ENCODE results near the gene SLC29A4. TPM values are rescaled to one million over a fixed set of nuclear protein-coding genes. Genes with fewer than 3 reads are reported as not detected.
"Not testable (repeated sequence)": the region's sequence is repeated elsewhere in the genome, so short reads cannot be mapped to it uniquely, and the experiment has no call there.

SLC29A4 gene
- total RNA-seq, 4 donors from 2014 or later: 1.7 to 5.4 (median 3.6) TPM

GRCh38 chr7:5274441-5274840 is 8.3 kb upstream of the SLC29A4 start:
- TF ChIP-seq CTCF (IDR thresholded peaks at IDR 0.05 in 4 of 5, conservative IDR thresholded peaks at IDR 0.05 in 1 of 5) (no peak), POLR2A (IDR thresholded peaks at IDR 0.05) (no peak)
- no peak for DNase-seq
- Histone ChIP-seq H3K36me3 (no peaks in the 10 kb centered on the region), H3K27me3 (peaks cover 0 to 6% (median 0%) of the 10 kb centered on the region in 3 donors), H3K4me3 (no peak overlapping the region), H3K4me1 (peaks cover 0 to 8% of the 10 kb centered on the region in 2 donors), H3K9me3 (no peaks in the 10 kb centered on the region), H3K27ac (peak overlapping the region in 2 of 4 donors; percentile 59 to 69)
- no peak for ATAC-seq
- intact Hi-C loops (cut with DNase I; ENCODE audit: low total_unique reads) (no loop called here), in situ Hi-C loops (cut with MboI; ENCODE audit: low sequenced_read_pairs in 4 of 4) (no loop called here)

DNA sequence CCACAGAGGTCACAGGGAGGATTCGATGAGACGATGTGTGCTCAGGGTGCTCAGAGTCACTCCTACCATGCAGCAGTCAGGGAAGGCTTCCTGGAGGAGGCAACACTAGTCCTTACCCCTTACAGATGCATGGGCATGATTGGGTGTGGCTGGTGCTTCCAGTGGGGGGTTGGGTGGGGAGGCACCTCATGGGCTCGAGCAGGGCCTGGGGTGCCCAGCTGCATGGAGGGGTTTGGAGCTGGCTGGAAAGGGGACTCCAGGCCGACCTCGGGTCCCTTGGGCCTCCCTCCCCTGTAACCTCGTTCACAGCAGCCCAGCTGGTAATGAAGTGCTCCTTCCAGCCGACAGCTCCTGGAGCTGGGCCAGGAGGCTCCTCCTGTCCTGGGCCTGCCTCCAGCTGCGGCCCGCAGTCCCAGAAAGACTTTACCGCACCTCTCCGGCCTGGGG is 7.7 kb upstream of the SLC29A4 start:
- H3K4me3 ChIP-seq; H3K36me3 ChIP-seq; H3K27ac ChIP-seq; H3K27me3 ChIP-seq; H3K4me1 ChIP-seq; H3K9me3 ChIP-seq; in situ Hi-C loops (cut with MboI; ENCODE audit: low sequenced_read_pairs in 4 of 4); intact Hi-C loops (cut with DNase I; ENCODE audit: low total_unique reads): not testable (repeated sequence)
- DNase-seq (peak in 1 of 2 donors; percentile 23), ATAC-seq (peak; percentile 63 to 73)

GRCh38 chr7:5275510-5275909 is 7.2 kb upstream of the SLC29A4 start:
- in situ Hi-C loops (cut with MboI; ENCODE audit: low sequenced_read_pairs in 4 of 4); H3K9me3 ChIP-seq; ATAC-seq; H3K27me3 ChIP-seq; H3K4me3 ChIP-seq; H3K36me3 ChIP-seq; intact Hi-C loops (cut with DNase I; ENCODE audit: low total_unique reads); H3K27ac ChIP-seq; H3K4me1 ChIP-seq: not testable (repeated sequence)
- peak in 1 of 2 donors; percentile 24 for DNase-seq

- intact Hi-C loops (cut with DNase I; ENCODE audit: low total_unique reads): not testable (repeated sequence)
Observed at GRCh38 chr7:5276123-5276522, 6.6 kb upstream of the SLC29A4 start.

GRCh38 chr7:5276611-5277010 is 6.1 kb upstream of the SLC29A4 start:
- ATAC-seq: no peak
- no peak overlapping the region for H3K27ac ChIP-seq

More at GRCh38 chr7:5276123-5276522, 6.6 kb upstream of the SLC29A4 start:
- H3K27me3 ChIP-seq; in situ Hi-C loops (cut with MboI; ENCODE audit: low sequenced_read_pairs in 4 of 4); H3K9me3 ChIP-seq; H3K4me1 ChIP-seq; DNase-seq; H3K27ac ChIP-seq; H3K4me3 ChIP-seq; ATAC-seq; H3K36me3 ChIP-seq: not testable (repeated sequence)

GRCh38 chr7:5278766-5279165 is 4.0 kb upstream of the SLC29A4 start:
- Histone ChIP-seq H3K27ac (no peak overlapping the region), H3K4me1 (peaks cover 0 to 8% of the 10 kb centered on the region in 2 donors), H3K27me3 (peaks cover 0 to 12% (median 6%) of the 10 kb centered on the region in 3 donors), H3K9me3 (no peaks in the 10 kb centered on the region), H3K4me3 (no peak overlapping the region), H3K36me3 (no peaks in the 10 kb centered on the region)
- TF ChIP-seq CTCF (IDR thresholded peaks at IDR 0.05 in 4 of 5, conservative IDR thresholded peaks at IDR 0.05 in 1 of 5) (no peak), POLR2A (IDR thresholded peaks at IDR 0.05) (no peak)
- DNase-seq (no peak), ATAC-seq (no peak)
- intact Hi-C loops (cut with DNase I; ENCODE audit: low total_unique reads) (no loop called here), in situ Hi-C loops (cut with MboI; ENCODE audit: low sequenced_read_pairs in 4 of 4) (no loop called here)

More at GRCh38 chr7:5276611-5277010, 6.1 kb upstream of the SLC29A4 start:
- in situ Hi-C loops (cut with MboI; ENCODE audit: low sequenced_read_pairs in 4 of 4) (no loop called here), intact Hi-C loops (cut with DNase I; ENCODE audit: low total_unique reads) (no loop called here)
- Histone ChIP-seq H3K36me3 (no peaks in the 10 kb centered on the region), H3K9me3 (no peaks in the 10 kb centered on the region), H3K4me3 (no peak overlapping the region), H3K4me1 (peaks cover 0 to 8% of the 10 kb centered on the region in 2 donors), H3K27me3 (peaks cover 0 to 6% (median 0%) of the 10 kb centered on the region in 3 donors)
- no peak for DNase-seq
- TF ChIP-seq CTCF (IDR thresholded peaks at IDR 0.05 in 4 of 5, conservative IDR thresholded peaks at IDR 0.05 in 1 of 5) (no peak), POLR2A (IDR thresholded peaks at IDR 0.05) (no peak)

All from gastrocnemius medialis (tissue), 4 donors.